ENCODE measurements around the gene ZNF823. TPM values are rescaled to one million over a fixed set of nuclear protein-coding genes. Genes with fewer than 3 reads are reported as not detected.

The ZNF823 gene
- total RNA-seq, 4 donors from 2014 or later: 3.4 to 14.2 (median 5.4) TPM

GRCh38 chr19:11756965-11757364, 18.2 kb upstream of the ZNF823 start:
- DNase-seq (ENCODE audit: low spot score): no peak
- TF ChIP-seq CTCF (IDR thresholded peaks at IDR 0.05): no peak
- no peak for ATAC-seq (ENCODE audit: low FRiP score)

GRCh38 chr19:11754663-11755062, 15.9 kb upstream of the ZNF823 start:
- ATAC-seq (ENCODE audit: low FRiP score): no peak
- no peak for DNase-seq (ENCODE audit: low spot score)
- no peak for TF ChIP-seq CTCF (IDR thresholded peaks at IDR 0.05)

GRCh38 chr19:11752244-11752736, 13.5 kb upstream of the ZNF823 start:
- ATAC-seq (ENCODE audit: low FRiP score) (no peak), DNase-seq (ENCODE audit: low spot score) (no peak)
- TF ChIP-seq CTCF (IDR thresholded peaks at IDR 0.05): no peak

- ATAC-seq (ENCODE audit: low FRiP score) (no peak), DNase-seq (ENCODE audit: low spot score) (no peak)
- no peak for TF ChIP-seq CTCF (IDR thresholded peaks at IDR 0.05)
Observed at GRCh38 chr19:11749751-11750150, 11.0 kb upstream of the ZNF823 start.

- TF ChIP-seq CTCF (IDR thresholded peaks at IDR 0.05): no peak
- DNase-seq (ENCODE audit: low spot score) (no peak), ATAC-seq (ENCODE audit: low FRiP score) (no peak)
Observed at GRCh38 chr19:11747277-11747676, 8.5 kb upstream of the ZNF823 start.

GRCh38 chr19:11745869-11746268, 7.1 kb upstream of the ZNF823 start:
- no peak for TF ChIP-seq CTCF (IDR thresholded peaks at IDR 0.05)
- DNase-seq (ENCODE audit: low spot score) (no peak), ATAC-seq (ENCODE audit: low FRiP score) (no peak)

GRCh38 chr19:11737964-11738745, 591 bp downstream of the ZNF823 start:
- ATAC-seq (ENCODE audit: low FRiP score): peak; percentile 58
- TF ChIP-seq CTCF (IDR thresholded peaks at IDR 0.05): no peak

More at GRCh38 chr19:11737964-11738745, 591 bp downstream of the ZNF823 start:
- DNase-seq (ENCODE audit: low spot score): peak; percentile 32

Data from omental fat pad (tissue), 4 donors.